ENCODE data around the gene PAMR1. TPM values are rescaled to one million over a fixed set of nuclear protein-coding genes. Genes with fewer than 3 reads are reported as not detected.
A peak's percentile ranks its signal among the peaks of the same experiment; 100 is the strongest.
"Not testable (repeated sequence)": the region's sequence is repeated elsewhere in the genome, so short reads cannot be mapped to it uniquely, and the experiment has no call there.

The PAMR1 gene
- total RNA-seq, 1 donor from 2014 or later, result 5.3 TPM

- FAIRE-seq (peak; percentile 28), DNase-seq (ENCODE audit: low read depth) (no peak)
- Histone ChIP-seq H3K27me3 (ENCODE audit: control insufficient read depth, insufficient read depth, low read length) (no peaks in the 10 kb centered on the region), H3K36me3 (ENCODE audit: control insufficient read depth, insufficient read depth, low read length) (no peaks in the 10 kb centered on the region), H3K4me3 (ENCODE audit: low read depth, low read length) (no peak overlapping the region)
- TF ChIP-seq CTCF (IDR thresholded peaks at IDR 0.05; ENCODE audit: insufficient read depth, low read length, severe bottlenecking), result no peak
Measured at GRCh38 chr11:35531246-35531645, 5.8 kb upstream of the PAMR1 start.

GRCh38 chr11:35529971-35530495 lies 4.6 kb upstream of the PAMR1 start:
- Histone ChIP-seq H3K27me3 (ENCODE audit: control insufficient read depth, insufficient read depth, low read length) (no peaks in the 10 kb centered on the region), H3K36me3 (ENCODE audit: control insufficient read depth, insufficient read depth, low read length) (no peaks in the 10 kb centered on the region), H3K4me3 (ENCODE audit: low read depth, low read length) (no peak overlapping the region)
- no peak for TF ChIP-seq CTCF (IDR thresholded peaks at IDR 0.05; ENCODE audit: insufficient read depth, low read length, severe bottlenecking)
- peak; percentile 94 for DNase-seq (ENCODE audit: low read depth)
- FAIRE-seq, result peak; percentile 58

- TF ChIP-seq CTCF (IDR thresholded peaks at IDR 0.05; ENCODE audit: insufficient read depth, low read length, severe bottlenecking), result no peak
- DNase-seq (ENCODE audit: low read depth) (no peak), FAIRE-seq (no peak)
- no peaks in the 10 kb centered on the region for H3K36me3 ChIP-seq (ENCODE audit: control insufficient read depth, insufficient read depth, low read length)
- no peak overlapping the region for H3K4me3 ChIP-seq (ENCODE audit: low read depth, low read length)
- no peaks in the 10 kb centered on the region for H3K27me3 ChIP-seq (ENCODE audit: control insufficient read depth, insufficient read depth, low read length)
Measured at GRCh38 chr11:35526370-35526792, 965 bp upstream of the PAMR1 start.

GRCh38 chr11:35524780-35525179 lies 636 bp downstream of the PAMR1 start:
- TF ChIP-seq CTCF (IDR thresholded peaks at IDR 0.05; ENCODE audit: insufficient read depth, low read length, severe bottlenecking), result no peak
- H3K36me3 ChIP-seq (ENCODE audit: control insufficient read depth, insufficient read depth, low read length), result no peaks in the 10 kb centered on the region
- FAIRE-seq (no peak), DNase-seq (ENCODE audit: low read depth) (peak; percentile 55)
- no peaks in the 10 kb centered on the region for H3K27me3 ChIP-seq (ENCODE audit: control insufficient read depth, insufficient read depth, low read length)
- no peak overlapping the region for H3K4me3 ChIP-seq (ENCODE audit: low read depth, low read length)

GRCh38 chr11:35523861-35524260 lies 1.6 kb downstream of the PAMR1 start:
- DNase-seq (ENCODE audit: low read depth) (no peak), FAIRE-seq (no peak)
- no peak for TF ChIP-seq CTCF (IDR thresholded peaks at IDR 0.05; ENCODE audit: insufficient read depth, low read length, severe bottlenecking)
- H3K27me3 ChIP-seq (ENCODE audit: control insufficient read depth, insufficient read depth, low read length), result no peaks in the 10 kb centered on the region
- no peak overlapping the region for H3K4me3 ChIP-seq (ENCODE audit: low read depth, low read length)
- H3K36me3 ChIP-seq (ENCODE audit: control insufficient read depth, insufficient read depth, low read length), result no peaks in the 10 kb centered on the region

GRCh38 chr11:35523331-35523768 lies 2.1 kb downstream of the PAMR1 start:
- Histone ChIP-seq H3K27me3 (ENCODE audit: control insufficient read depth, insufficient read depth, low read length) (no peaks in the 10 kb centered on the region), H3K4me3 (ENCODE audit: low read depth, low read length) (no peak overlapping the region), H3K36me3 (ENCODE audit: control insufficient read depth, insufficient read depth, low read length) (no peaks in the 10 kb centered on the region)
- TF ChIP-seq CTCF (IDR thresholded peaks at IDR 0.05; ENCODE audit: insufficient read depth, low read length, severe bottlenecking), result no peak
- FAIRE-seq (no peak), DNase-seq (ENCODE audit: low read depth) (no peak)

GRCh38 chr11:35522091-35522490 lies 3.3 kb downstream of the PAMR1 start:
- not testable (repeated sequence) for FAIRE-seq; DNase-seq (ENCODE audit: low read depth); H3K27me3 ChIP-seq (ENCODE audit: control insufficient read depth, insufficient read depth, low read length); H3K4me3 ChIP-seq (ENCODE audit: low read depth, low read length); H3K36me3 ChIP-seq (ENCODE audit: control insufficient read depth, insufficient read depth, low read length)

All from bronchial epithelial cell (primary cell).